GM13976 (cell line): Measurements from ENCODE around the gene CFAP299.

Experiments
- DNase-seq: peaks from one replicate; pipeline ENCODE4 v3.0.0; 2012; ENCODE audit warnings: low spot score
- CTCF ChIP-seq: IDR thresholded peaks from 2 replicates; pipeline ENCODE4 v1.5.1; 2012; ENCODE audit warnings: borderline replicate concordance, mild to moderate bottlenecking; ENCODE audit not compliant: insufficient read depth; ENCODE audit errors: extremely low read depth, missing control alignments, control extremely low read depth
- in situ Hi-C: fragments of 300-500 bp; cut with MboI; formaldehyde crosslinking; loops from one replicate; pipeline ENCODE4 v1.12.0; 2022; ENCODE audit warnings: low sequenced_read_pairs, mixed read lengths, inconsistent platforms; ENCODE audit not compliant: unreplicated experiment

The CFAP299 gene

GRCh38 chr4:80475798-80476197, 140.3 kb downstream of the CFAP299 start:
- no peak for TF ChIP-seq CTCF
- in situ Hi-C loops: no loop called here
- DNase-seq: no peak

GRCh38 chr4:80484712-80485111, 149.2 kb downstream of the CFAP299 start:
- no peak for TF ChIP-seq CTCF
- DNase-seq: no peak
- in situ Hi-C loops: no loop called here

- in situ Hi-C loops: no loop called here
- no peak for DNase-seq
- no peak for TF ChIP-seq CTCF
Measured at GRCh38 chr4:80486603-80487002, 151.1 kb downstream of the CFAP299 start.

- DNase-seq: no peak
- in situ Hi-C loops: no loop called here
- no peak for TF ChIP-seq CTCF
Measured at GRCh38 chr4:80489798-80490197, 154.3 kb downstream of the CFAP299 start.

- in situ Hi-C loops: no loop called here
- TF ChIP-seq CTCF: no peak
- DNase-seq: no peak
Measured at GRCh38 chr4:80492761-80493160, 157.2 kb downstream of the CFAP299 start.

- no peak for TF ChIP-seq CTCF
- DNase-seq: no peak
- in situ Hi-C loops: no loop called here
Measured at GRCh38 chr4:80495865-80496264, 160.3 kb downstream of the CFAP299 start.

- in situ Hi-C loops: no loop called here
- DNase-seq: no peak
- no peak for TF ChIP-seq CTCF
Measured at GRCh38 chr4:80498725-80499124, 163.2 kb downstream of the CFAP299 start.
